OCI-LY7 (cell line): ENCODE data around the gene CIAPIN1. TPM values are rescaled to one million over a fixed set of nuclear protein-coding genes. Genes with fewer than 3 reads are reported as not detected.
"Not testable (repeated sequence)": the region's sequence is repeated elsewhere in the genome, so short reads cannot be mapped to it uniquely, and the experiment has no call there.

ENCODE experiments used
- BruUV-seq: library from RNA; stranded (reverse); fragments of 400-500 nt; replicated peaks from 2 replicates; lab custom pipeline; 2021; lab: Mats Ljungman, UMichigan
- CTCF ChIA-PET: fragments of 300-600 bp; sonication (Branson Sonifier 250); formaldehyde crosslinking; loops from one replicate; lab custom pipeline; 2022; ENCODE audit warnings: antibody characterized with exemption; ENCODE audit not compliant: unreplicated experiment; lab: Charles Lee
- POLR2A ChIA-PET: fragments of 300-600 bp; sonication (Branson Sonifier 250); formaldehyde crosslinking; loops from one replicate; lab custom pipeline; 2022; ENCODE audit warnings: antibody characterized with exemption; lab: Charles Lee
- DNase-seq: peaks from one replicate; pipeline ENCODE4 v3.0.0-alpha.2; 2015; ENCODE audit warnings: low spot score
- H2AFZ ChIP-seq: fragments of 200-600 bp; sonication (generic), shearing (Covaris generic); 2 replicates; pipeline ENCODE4 v1.6.1; 2014; ENCODE audit warnings: mild to moderate bottlenecking, antibody characterized with exemption, low read length, moderate library complexity
- H3K27ac ChIP-seq: fragments of 200-600 bp; sonication (generic); 2 replicates; pipeline ENCODE4 v1.5.1; 2014; ENCODE audit warnings: mixed run types, low read depth, mild to moderate bottlenecking, moderate library complexity, low read length, inconsistent platforms; ENCODE audit not compliant: poor library complexity, severe bottlenecking
- H3K36me3 ChIP-seq: fragments of 200-600 bp; sonication (generic); 2 replicates; pipeline ENCODE4 v1.6.1; 2014; ENCODE audit warnings: mild to moderate bottlenecking, antibody characterized with exemption, low read length, moderate library complexity, mixed read lengths; ENCODE audit not compliant: insufficient read depth
- H3K4me1 ChIP-seq: fragments of 200-600 bp; sonication (generic); 2 replicates; pipeline ENCODE4 v1.5.1; 2014; ENCODE audit warnings: mild to moderate bottlenecking, low read length; ENCODE audit not compliant: insufficient read depth, poor library complexity, severe bottlenecking
- H3K4me2 ChIP-seq: fragments of 200-600 bp; sonication (generic); 2 replicates; pipeline ENCODE4 v1.6.1; 2014; ENCODE audit warnings: mild to moderate bottlenecking, low read length
- H3K4me3 ChIP-seq: fragments of 200-600 bp; sonication (generic); 2 replicates; pipeline ENCODE4 v1.5.1; 2014; ENCODE audit warnings: mild to moderate bottlenecking, low read depth, low read length; ENCODE audit not compliant: poor library complexity, severe bottlenecking
- H3K79me2 ChIP-seq: fragments of 200-600 bp; sonication (generic); 2 replicates; pipeline ENCODE4 v1.6.1; 2016; ENCODE audit warnings: low read depth, mild to moderate bottlenecking, low read length, moderate library complexity, mixed read lengths; ENCODE audit not compliant: insufficient read depth
- H3K9me2 ChIP-seq: fragments of 200-600 bp; sonication (generic); 2 replicates; pipeline ENCODE4 v1.6.1; 2016; ENCODE audit warnings: mild to moderate bottlenecking, low read length, mixed read lengths; ENCODE audit not compliant: insufficient read depth
- H3K9me3 ChIP-seq: fragments of 200-600 bp; sonication (generic); 2 replicates; pipeline ENCODE4 v1.6.1; 2014; ENCODE audit warnings: mild to moderate bottlenecking, mixed run types, low read length, mixed read lengths
- H4K20me1 ChIP-seq: fragments of 200-600 bp; sonication (generic); 2 replicates; pipeline ENCODE4 v1.6.1; 2014; ENCODE audit warnings: mild to moderate bottlenecking, antibody characterized with exemption, low read length, moderate library complexity, mixed read lengths; ENCODE audit not compliant: insufficient read depth
- EZH2phosphoT487 ChIP-seq: fragments of 200-600 bp; sonication (generic); IDR thresholded peaks from 2 replicates; pipeline ENCODE4 v1.6.1; 2018; ENCODE audit warnings: low read depth, borderline replicate concordance, mild to moderate bottlenecking, mixed run types, antibody characterized with exemption, low read length, moderate library complexity, mixed read lengths
- intact Hi-C: fragments of 100-400 bp; cut with micrococcal nuclease; formaldehyde crosslinking; loops from one replicate; pipeline ENCODE4 v1.10.0; 2022; ENCODE audit not compliant: unreplicated experiment
- total RNA-seq, 2 experiments: library from RNA; depleted of rRNA in 1 of 2; stranded (reverse); fragments of >200 nt in 1 of 2; shearing (Covaris generic) in 1 of 2; gene quantifications; 2 replicates each; pipeline ENCODE4 v1.2.3, GENCODE V29; 2014 to 2022
- TF ChIP-seq, protein P1 (sequence below): fragments of 200-600 bp; sonication (generic); conservative IDR thresholded peaks from 2 replicates; pipeline ENCODE4 v1.5.1; 2014; ENCODE audit warnings: mild to moderate bottlenecking, antibody characterized with exemption, low read length, moderate library complexity, mixed read lengths

CIAPIN1 gene
- total RNA-seq, 2 experiments from 2014 or later, result 47.7 to 58.9 TPM

DNA sequence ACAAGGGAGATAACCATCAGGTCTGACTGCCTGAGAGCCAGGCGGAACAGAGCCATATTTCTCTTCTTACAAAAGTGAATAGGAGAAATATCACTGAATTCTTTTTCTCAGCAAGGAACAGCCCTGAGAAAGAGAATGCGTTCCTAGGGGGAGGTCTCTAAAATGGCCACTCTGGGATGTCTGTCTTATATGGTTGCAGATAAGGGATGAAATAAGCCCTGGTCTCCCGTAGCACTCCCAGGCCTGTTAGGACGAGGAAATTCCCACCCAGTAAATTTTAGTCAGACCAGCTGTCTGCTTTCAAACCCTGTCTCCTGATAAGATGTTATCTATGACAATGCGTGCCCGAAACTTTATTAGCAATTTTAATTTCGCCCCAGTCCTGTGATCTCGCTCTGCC, 7.2 kb downstream of the CIAPIN1 start:
- H2AFZ ChIP-seq, H3K9me2 ChIP-seq, H3K4me2 ChIP-seq, BruUV-seq, H3K4me1 ChIP-seq, CTCF ChIA-PET, intact Hi-C loops, H4K20me1 ChIP-seq, H3K27ac ChIP-seq, DNase-seq, H3K4me3 ChIP-seq, POLR2A ChIA-PET, H3K79me2 ChIP-seq: not testable (repeated sequence)
- peaks cover 20% of the 10 kb centered on the region; the same call in 1 of the 2 replicates for H3K9me3 ChIP-seq
- H3K36me3 ChIP-seq, result peaks cover 73% of the 10 kb centered on the region

DNA sequence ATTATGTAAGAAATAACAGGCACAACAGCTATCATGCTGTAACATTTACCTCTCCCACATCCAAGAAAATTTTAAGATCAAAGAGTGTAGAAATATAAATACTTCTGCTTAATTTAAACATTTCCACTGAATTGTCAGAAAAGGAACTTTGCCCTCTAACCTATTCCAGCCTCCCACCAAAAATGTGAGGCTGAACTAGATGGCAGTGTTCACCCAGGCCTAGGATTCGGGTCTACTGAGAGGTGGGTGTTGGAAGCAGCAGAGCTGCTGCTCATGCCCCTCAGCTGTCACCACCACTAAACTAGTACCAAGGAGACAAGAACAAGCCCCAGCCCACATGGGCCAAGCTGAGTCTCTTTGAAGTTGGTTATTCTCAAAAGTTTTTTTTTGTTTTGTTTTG, 11.3 kb downstream of the CIAPIN1 start:
- ChIA-PET POLR2A (no interaction called here), CTCF (no interaction called here)
- no peak overlapping the region for H3K27ac ChIP-seq

DNA sequence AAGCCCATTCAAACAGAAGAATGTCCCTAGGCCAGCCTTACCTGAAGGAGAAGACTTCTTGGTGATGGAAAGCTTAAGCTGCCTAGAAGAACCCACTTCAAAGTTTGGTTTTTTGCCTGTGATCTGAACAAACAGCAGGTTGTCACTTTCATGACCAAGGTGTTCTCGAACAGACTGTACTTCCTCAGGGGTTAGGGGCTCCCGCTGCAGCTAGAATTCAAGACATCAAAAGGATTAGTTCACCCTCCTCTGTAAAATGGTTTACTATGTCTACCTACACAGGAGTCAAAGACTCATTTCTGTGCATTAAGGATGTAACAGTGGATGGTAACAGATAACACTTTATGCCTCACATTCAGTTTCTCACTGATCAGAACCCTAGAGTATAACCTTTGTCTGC, 13.2 kb downstream of the CIAPIN1 start:
- TF ChIP-seq, protein P1, sequence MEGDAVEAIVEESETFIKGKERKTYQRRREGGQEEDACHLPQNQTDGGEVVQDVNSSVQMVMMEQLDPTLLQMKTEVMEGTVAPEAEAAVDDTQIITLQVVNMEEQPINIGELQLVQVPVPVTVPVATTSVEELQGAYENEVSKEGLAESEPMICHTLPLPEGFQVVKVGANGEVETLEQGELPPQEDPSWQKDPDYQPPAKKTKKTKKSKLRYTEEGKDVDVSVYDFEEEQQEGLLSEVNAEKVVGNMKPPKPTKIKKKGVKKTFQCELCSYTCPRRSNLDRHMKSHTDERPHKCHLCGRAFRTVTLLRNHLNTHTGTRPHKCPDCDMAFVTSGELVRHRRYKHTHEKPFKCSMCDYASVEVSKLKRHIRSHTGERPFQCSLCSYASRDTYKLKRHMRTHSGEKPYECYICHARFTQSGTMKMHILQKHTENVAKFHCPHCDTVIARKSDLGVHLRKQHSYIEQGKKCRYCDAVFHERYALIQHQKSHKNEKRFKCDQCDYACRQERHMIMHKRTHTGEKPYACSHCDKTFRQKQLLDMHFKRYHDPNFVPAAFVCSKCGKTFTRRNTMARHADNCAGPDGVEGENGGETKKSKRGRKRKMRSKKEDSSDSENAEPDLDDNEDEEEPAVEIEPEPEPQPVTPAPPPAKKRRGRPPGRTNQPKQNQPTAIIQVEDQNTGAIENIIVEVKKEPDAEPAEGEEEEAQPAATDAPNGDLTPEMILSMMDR, result no peak
- TF ChIP-seq EZH2phosphoT487, result no peak
- no peak for DNase-seq
- Histone ChIP-seq H3K4me1 (no peaks in the 10 kb centered on the region), H3K9me3 (no peaks in the 10 kb centered on the region), H3K27ac (no peak overlapping the region), H3K36me3 (peaks cover 94% of the 10 kb centered on the region), H3K4me2 (no peak overlapping the region), H3K79me2 (no peaks in the 10 kb centered on the region), H4K20me1 (no peaks in the 10 kb centered on the region), H2AFZ (no peak overlapping the region), H3K4me3 (no peak overlapping the region), H3K9me2 (no peaks in the 10 kb centered on the region)
- POLR2A ChIA-PET, result no interaction called here
- no TSS peak for BruUV-seq
- CTCF ChIA-PET, result no interaction called here
- intact Hi-C loops, result no loop called here

More for the DNA sequence above, 11.3 kb downstream of the CIAPIN1 start:
- Histone ChIP-seq H3K4me3 (no peak overlapping the region), H3K4me2 (no peak overlapping the region), H4K20me1 (no peaks in the 10 kb centered on the region), H3K79me2 (no peaks in the 10 kb centered on the region), H2AFZ (no peak overlapping the region), H3K9me3 (peaks cover 9% of the 10 kb centered on the region; the same call in 1 of the 2 replicates), H3K9me2 (no peaks in the 10 kb centered on the region), H3K36me3 (peaks cover 97% of the 10 kb centered on the region), H3K4me1 (no peaks in the 10 kb centered on the region)
- intact Hi-C loops, result no loop called here
- BruUV-seq, result no TSS peak
- TF ChIP-seq EZH2phosphoT487, result no peak
- TF ChIP-seq, protein P1, result no peak
- DNase-seq, result no peak
